CD14-positive monocyte (primary cell): ENCODE measurements around the gene BTBD10. TPM values are rescaled to one million over a fixed set of nuclear protein-coding genes. Genes with fewer than 3 reads are reported as not detected.

ENCODE experiments used
- DNase-seq, 3 donors: peaks; one replicate each; pipeline ENCODE4 v3.0.0-alpha.2; 2011 to 2022
- H2AFZ ChIP-seq: 2 replicates; pipeline ENCODE4 v1.6.0; 2012; ENCODE audit warnings: mild to moderate bottlenecking, low read depth, low read length, inconsistent platforms; ENCODE audit not compliant: insufficient read depth, poor library complexity, severe bottlenecking
- H3K27ac ChIP-seq, 2 donors: 1 replicate in 1 of 2; 2 replicates in 1 of 2; pipeline ENCODE4 v1.5.1; 2012 to 2013; ENCODE audit warnings: low read length in 2 of 2, control low read depth in 1 of 2, inconsistent platforms in 1 of 2, low read depth in 1 of 2, mild to moderate bottlenecking in 1 of 2
- H3K27me3 ChIP-seq, 2 donors: one replicate each; pipeline versions ENCODE4 v1.6.0 to v1.6.1; 2011 to 2013; ENCODE audit warnings: low read length in 2 of 2; ENCODE audit not compliant: control insufficient read depth in 2 of 2, insufficient read depth in 2 of 2
- H3K36me3 ChIP-seq, 2 donors: replicated peaks in 1 of 2; 1 replicate in 1 of 2; 2 replicates in 1 of 2; pipeline versions ENCODE4 v1.5.1 to v1.6.1; 2012 to 2013; ENCODE audit warnings: low read length in 2 of 2, control low read depth in 1 of 2, inconsistent platforms in 1 of 2, mild to moderate bottlenecking in 1 of 2; ENCODE audit not compliant: insufficient read depth in 2 of 2, control insufficient read depth in 1 of 2
- H3K4me1 ChIP-seq, 2 donors: 1 replicate in 1 of 2; 2 replicates in 1 of 2; pipeline versions ENCODE4 v1.5.1 to v1.6.1; 2012 to 2013; ENCODE audit warnings: low read length in 2 of 2, control low read depth in 1 of 2, inconsistent platforms in 1 of 2, mild to moderate bottlenecking in 1 of 2, moderate library complexity in 1 of 2; ENCODE audit not compliant: insufficient read depth in 2 of 2, control insufficient read depth in 1 of 2
- H3K4me2 ChIP-seq: replicated peaks from 2 replicates; pipeline ENCODE3; 2012; ENCODE audit warnings: low read length, moderate library complexity, mild to moderate bottlenecking; ENCODE audit not compliant: poor library complexity, severe bottlenecking; ENCODE audit errors: extremely low read depth
- H3K4me3 ChIP-seq, 3 experiments: fragments of 200-600 bp in 1 of 3; sonication (generic) in 1 of 3; replicated peaks in 1 of 3; 1 replicate in 2 of 3; 2 replicates in 1 of 3; pipeline ENCODE4 v1.5.1; 2011 to 2013; ENCODE audit warnings: low read length in 3 of 3, mild to moderate bottlenecking in 3 of 3, control low read depth in 2 of 3, low read depth in 2 of 3, inconsistent platforms in 1 of 3, moderate library complexity in 1 of 3
- H3K79me2 ChIP-seq: 2 replicates; pipeline ENCODE4 v1.6.0; 2012; ENCODE audit warnings: mild to moderate bottlenecking, control low read depth, inconsistent platforms, low read length, moderate library complexity; ENCODE audit not compliant: insufficient read depth
- H3K9ac ChIP-seq: 2 replicates; pipeline ENCODE4 v1.6.0; 2017; ENCODE audit warnings: low read length, mild to moderate bottlenecking; ENCODE audit not compliant: insufficient read depth, poor library complexity, severe bottlenecking
- H3K9me3 ChIP-seq, 2 donors: replicated peaks in 1 of 2; 1 replicate in 1 of 2; 2 replicates in 1 of 2; pipeline versions ENCODE4 v1.5.1 to v1.6.1; 2012 to 2013; ENCODE audit warnings: low read length in 2 of 2, control low read depth in 1 of 2; ENCODE audit not compliant: control insufficient read depth in 1 of 2, insufficient read depth in 1 of 2
- H4K20me1 ChIP-seq: 2 replicates; pipeline ENCODE4 v1.6.0; 2012; ENCODE audit warnings: mild to moderate bottlenecking, low read length, control low read depth, moderate library complexity; ENCODE audit not compliant: insufficient read depth
- H3K27ac Mint-ChIP-seq, 7 donors: one replicate each; pipeline ENCODE4 v1.8.0; 2020; ENCODE audit warnings: mild to moderate bottlenecking in 7 of 7, mixed read lengths in 7 of 7, moderate library complexity in 6 of 7, inconsistent platforms in 2 of 7
- H3K27me3 Mint-ChIP-seq, 3 donors: one replicate each; pipeline ENCODE4 v1.8.0; 2021 to 2022; ENCODE audit warnings: low read depth in 3 of 3, mild to moderate bottlenecking in 3 of 3, mixed read lengths in 3 of 3, moderate library complexity in 3 of 3, inconsistent platforms in 1 of 3
- H3K36me3 Mint-ChIP-seq, 2 donors: one replicate each; pipeline ENCODE4 v1.8.0; 2020; ENCODE audit warnings: mixed read lengths in 2 of 2, inconsistent platforms in 1 of 2, mild to moderate bottlenecking in 1 of 2
- H3K4me1 Mint-ChIP-seq: one replicate; pipeline ENCODE4 v1.8.0; 2020; ENCODE audit warnings: mild to moderate bottlenecking, mixed read lengths
- H3K4me3 Mint-ChIP-seq, 2 donors: one replicate each; pipeline ENCODE4 v1.8.0; 2020; ENCODE audit warnings: mild to moderate bottlenecking in 2 of 2, mixed read lengths in 2 of 2, moderate library complexity in 1 of 2
- H3K9me3 Mint-ChIP-seq, 7 donors: one replicate each; pipeline ENCODE4 v1.8.0; 2020 to 2022; ENCODE audit warnings: mixed read lengths in 7 of 7, mild to moderate bottlenecking in 6 of 7, moderate library complexity in 6 of 7, inconsistent platforms in 2 of 7
- CTCF ChIP-seq: fragments of 200-600 bp; IDR thresholded peaks from one replicate; pipeline ENCODE4 v1.8.0; 2022; ENCODE audit warnings: antibody characterized with exemption, mild to moderate bottlenecking
- WGBS: methylation state at CpG from one replicate; pipeline ENCODE4 v1.1.5; 2013; ENCODE audit warnings: missing lambda C conversion rate; ENCODE audit not compliant: insufficient coverage; 5-methylcytosine and 5-hydroxymethylcytosine counted together
- intact Hi-C, 2 donors: fragments of 100-400 bp; cut with micrococcal nuclease; formaldehyde crosslinking; loops; one replicate each; pipeline versions ENCODE4 v1.15.0 to v1.15.1; 2023
- polyA plus RNA-seq, 3 donors: library from polyadenylated mRNA; depleted of rRNA in 1 of 3; unstranded in 2 of 3; stranded (reverse) in 1 of 3; fragments of 300-500 nt in 2 of 3; fragments of >200 nt in 1 of 3; fragmentation: Illumina TruSeq in 2 of 3; gene quantifications; 1 replicate in 2 of 3; 2 replicates in 1 of 3; pipeline ENCODE4 v1.2.3, GENCODE V29; 2012 to 2021

Gene BTBD10
- polyA plus RNA-seq, 3 donors = 9.6 to 19.8 (median 13.8) TPM

- H3K4me3 ChIP-seq = no peak overlapping the region
- intact Hi-C loops = no loop called here
- no peak overlapping the region for H3K4me2 ChIP-seq
- H3K9ac ChIP-seq = no peak overlapping the region
- no peak overlapping the region for H2AFZ ChIP-seq
- 69% methylated on average over 2 of the region's 3 CpGs for WGBS
- no peak overlapping the region for H3K27ac Mint-ChIP-seq
- H3K9me3 Mint-ChIP-seq = peaks cover 0 to 2% (median 0%) of the 10 kb centered on the region in 7 donors
- no peaks in the 10 kb centered on the region for H3K4me1 Mint-ChIP-seq
- no peak for TF ChIP-seq CTCF
- peaks cover 0 to 6% (median 4%) of the 10 kb centered on the region in 3 donors for H3K27me3 Mint-ChIP-seq
- no peak overlapping the region for H3K27ac ChIP-seq
- no peak for DNase-seq
- H3K4me3 Mint-ChIP-seq = no peak overlapping the region
- no peaks in the 10 kb centered on the region for H4K20me1 ChIP-seq
- H3K4me1 ChIP-seq = no peaks in the 10 kb centered on the region
- no peaks in the 10 kb centered on the region for H3K79me2 ChIP-seq
- H3K9me3 ChIP-seq = no peaks in the 10 kb centered on the region
- no peaks in the 10 kb centered on the region for H3K36me3 ChIP-seq
- H3K27me3 ChIP-seq = peaks cover 0 to 3% of the 10 kb centered on the region in 2 donors
- H3K36me3 Mint-ChIP-seq = no peaks in the 10 kb centered on the region
Measured at GRCh38 chr11:13494051-13494450, 31.0 kb upstream of the BTBD10 start.

GRCh38 chr11:13487661-13488030 is 24.6 kb upstream of the BTBD10 start:
- peak overlapping the region; percentile 40 for H3K9ac ChIP-seq
- H3K4me2 ChIP-seq = peak overlapping the region; percentile 48
- H2AFZ ChIP-seq = peak overlapping the region; percentile 63
- Mint-ChIP-seq H3K27me3 (peaks cover 2 to 9% (median 8%) of the 10 kb centered on the region in 3 donors), H3K4me1 (peaks cover 5% of the 10 kb centered on the region), H3K36me3 (no peaks in the 10 kb centered on the region), H3K4me3 (peak overlapping the region; percentile 60 to 70), H3K9me3 (peaks cover 12 to 22% (median 17%) of the 10 kb centered on the region in 7 donors), H3K27ac (no peak overlapping the region)
- no peaks in the 10 kb centered on the region for H4K20me1 ChIP-seq
- no peaks in the 10 kb centered on the region for H3K27me3 ChIP-seq
- no peak overlapping the region for H3K27ac ChIP-seq
- H3K36me3 ChIP-seq = no peaks in the 10 kb centered on the region
- H3K9me3 ChIP-seq = no peaks in the 10 kb centered on the region
- no peaks in the 10 kb centered on the region for H3K79me2 ChIP-seq
- intact Hi-C loops = no loop called here
- TF ChIP-seq CTCF = no peak
- WGBS = 57% methylated on average over 4 of the region's 5 CpGs
- no peaks in the 10 kb centered on the region for H3K4me1 ChIP-seq
- DNase-seq = peak in 1 of 3 donors; percentile 12
- peak overlapping the region; percentile 26 to 51 (median 27) for H3K4me3 ChIP-seq
